RWPE1 (cell line): ENCODE measurements around the gene RTL9.
"Not testable (repeated sequence)": the region's sequence is repeated elsewhere in the genome, so short reads cannot be mapped to it uniquely, and the experiment has no call there.

ENCODE experiments used
- CTCF ChIA-PET: fragments of 350-600 bp; sonication (Branson Sonifier 250); formaldehyde crosslinking; extraction: SDS; loops from one replicate; lab custom pipeline; 2021; lab: Yijun Ruan, JAX
- POLR2A ChIA-PET: fragments of 400-600 bp; formaldehyde crosslinking; extraction: SDS; loops from one replicate; lab custom pipeline; 2020; ENCODE audit warnings: antibody characterized with exemption; ENCODE audit not compliant: low non-redundant PET; lab: Yijun Ruan, JAX
- DNase-seq: peaks from one replicate; pipeline ENCODE4 v3.0.0; 2012; ENCODE audit warnings: low spot score
- H3K27ac ChIP-seq: fragments of 450-650 bp; 2 replicates; pipeline ENCODE4 v1.5.1; 2017
- CTCF ChIP-seq: fragments of 450-650 bp; conservative IDR thresholded peaks from 2 replicates; pipeline ENCODE4 v1.5.1; 2017; ENCODE audit warnings: low read depth, mild to moderate bottlenecking

Gene RTL9

GRCh38 chrX:110322603-110323002 lies 36.0 kb upstream of the RTL9 start:
- DNase-seq = no peak
- TF ChIP-seq CTCF = no peak
- POLR2A ChIA-PET = no interaction called here
- CTCF ChIA-PET = interaction anchor here (1.7 kb wide), 1 partner anchor 85 kb away, joined by 4 read pairs; no protein-coding TSS in a partner anchor
- H3K27ac ChIP-seq = no peak overlapping the region

GRCh38 chrX:110326712-110327111 lies 31.9 kb upstream of the RTL9 start:
- no peak for TF ChIP-seq CTCF
- DNase-seq = no peak
- H3K27ac ChIP-seq = no peak overlapping the region
- ChIA-PET POLR2A (no interaction called here), CTCF (interaction anchor here (0.7 kb wide), 1 partner anchor 73 kb away, joined by 4 read pairs; no protein-coding TSS in a partner anchor)

- no peak overlapping the region for H3K27ac ChIP-seq
- TF ChIP-seq CTCF = no peak
- ChIA-PET CTCF (interaction anchor here (0.7 kb wide), 1 partner anchor 73 kb away, joined by 4 read pairs; no protein-coding TSS in a partner anchor), POLR2A (no interaction called here)
- no peak for DNase-seq
Observed at GRCh38 chrX:110327336-110327735, 31.3 kb upstream of the RTL9 start.

DNA sequence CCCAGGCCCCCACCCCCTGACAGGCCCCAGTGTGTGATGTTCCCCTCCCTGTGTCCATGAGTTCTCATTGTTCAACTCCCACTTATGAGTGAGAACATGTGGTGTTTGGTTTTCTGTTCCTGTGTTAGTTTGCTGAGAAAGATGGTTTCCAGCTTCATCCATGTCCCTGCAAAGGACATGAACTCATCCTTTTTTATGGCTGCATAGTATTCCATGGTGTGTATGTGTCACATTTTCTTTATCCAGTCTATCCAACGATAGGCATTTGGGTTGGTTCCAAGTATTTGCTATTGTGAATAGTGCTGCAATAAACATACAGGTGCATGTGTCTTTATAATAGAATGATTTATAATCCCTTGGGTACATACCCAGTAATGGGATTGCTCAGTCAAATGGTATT lies 30.0 kb upstream of the RTL9 start:
- POLR2A ChIA-PET, CTCF ChIA-PET, DNase-seq, H3K27ac ChIP-seq: not testable (repeated sequence)

GRCh38 chrX:110331444-110332030 lies 27.1 kb upstream of the RTL9 start:
- POLR2A ChIA-PET = no interaction called here
- DNase-seq = no peak
- CTCF ChIA-PET = no interaction called here
- H3K27ac ChIP-seq = no peak overlapping the region
- TF ChIP-seq CTCF = no peak

GRCh38 chrX:110333458-110333857 lies 25.2 kb upstream of the RTL9 start:
- CTCF ChIA-PET, POLR2A ChIA-PET, H3K27ac ChIP-seq, DNase-seq: not testable (repeated sequence)

DNA sequence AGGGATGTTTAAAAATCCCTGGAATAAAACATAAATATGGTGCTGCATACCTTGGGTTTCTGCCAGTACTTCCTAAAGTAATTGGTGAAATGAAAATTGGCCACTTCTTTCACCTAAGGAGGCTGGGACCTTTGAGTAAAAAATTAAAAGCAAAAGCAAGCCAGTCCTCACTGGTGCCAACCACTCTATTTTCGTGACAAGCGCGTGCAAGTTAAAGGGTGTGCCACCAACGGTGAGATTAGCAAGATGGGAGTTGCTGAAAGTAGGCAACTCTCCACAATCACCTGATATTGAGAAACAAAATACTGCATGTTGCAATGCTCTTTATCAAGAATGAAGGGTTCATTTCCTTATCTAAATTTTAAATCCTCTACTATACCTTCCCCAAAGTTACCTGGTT lies 19.7 kb upstream of the RTL9 start:
- POLR2A ChIA-PET = no interaction called here
- TF ChIP-seq CTCF = no peak
- H3K27ac ChIP-seq = no peak overlapping the region
- CTCF ChIA-PET = no interaction called here
- peak; percentile 1 for DNase-seq
